WTC11 (cell line): ENCODE results near the gene SHISA7. TPM values are rescaled to one million over a fixed set of nuclear protein-coding genes. Genes with fewer than 3 reads are reported as not detected.

Source experiments
- AR ChIP-seq: fragments of 250-450 bp; sonication (Bioruptor Pico); IDR thresholded peaks from 2 replicates; pipeline ENCODE4 v1.9.0; 2021; ENCODE audit warnings: mild to moderate bottlenecking
- ARID4B ChIP-seq: sonication (generic); formaldehyde crosslinking; IDR thresholded peaks from 2 replicates; pipeline ENCODE4 v1.8.0; 2023; ENCODE audit warnings: missing genetic modification reagents, mild to moderate bottlenecking, borderline replicate concordance
- ELF4 ChIP-seq: sonication (generic); formaldehyde crosslinking; IDR thresholded peaks from 2 replicates; pipeline ENCODE4 v1.8.1; 2022; ENCODE audit warnings: low read depth, mild to moderate bottlenecking, moderate library complexity, missing genetic modification reagents
- ETV6 ChIP-seq: sonication (generic); formaldehyde crosslinking; IDR thresholded peaks from 2 replicates; pipeline ENCODE4 v1.8.1; 2022; ENCODE audit warnings: mild to moderate bottlenecking, missing genetic modification reagents
- FOXJ3 ChIP-seq: sonication (generic); formaldehyde crosslinking; IDR thresholded peaks from 2 replicates; pipeline ENCODE4 v1.9.0; 2021; ENCODE audit warnings: missing genetic modification reagents, mild to moderate bottlenecking, borderline replicate concordance
- FOXK1 ChIP-seq: sonication (generic); formaldehyde crosslinking; IDR thresholded peaks from 2 replicates; pipeline ENCODE4 v1.8.0; 2022; ENCODE audit warnings: mild to moderate bottlenecking, moderate library complexity, missing genetic modification reagents
- FOXP1 ChIP-seq: sonication (generic); formaldehyde crosslinking; IDR thresholded peaks from 2 replicates; pipeline ENCODE4 v1.8.0; 2022; ENCODE audit warnings: missing genetic modification reagents, mild to moderate bottlenecking, moderate library complexity, borderline replicate concordance
- NFYB ChIP-seq: sonication (generic); formaldehyde crosslinking; conservative IDR thresholded peaks from 2 replicates; pipeline ENCODE4 v1.8.0; 2022; ENCODE audit warnings: low read depth, missing genetic modification reagents
- NR2C2 ChIP-seq: sonication (generic); formaldehyde crosslinking; IDR thresholded peaks from 2 replicates; pipeline ENCODE4 v1.8.0; 2022; ENCODE audit warnings: mild to moderate bottlenecking, missing genetic modification reagents
- TEAD1 ChIP-seq: sonication (generic); formaldehyde crosslinking; IDR thresholded peaks from 2 replicates; pipeline ENCODE4 v1.8.0; 2022; ENCODE audit warnings: mild to moderate bottlenecking, missing genetic modification reagents
- TP53 ChIP-seq: sonication (generic); formaldehyde crosslinking; IDR thresholded peaks from 2 replicates; pipeline ENCODE4 v1.8.1; 2023; ENCODE audit warnings: mild to moderate bottlenecking, missing genetic modification reagents
- ZNF232 ChIP-seq: sonication (generic); formaldehyde crosslinking; IDR thresholded peaks from 2 replicates; pipeline ENCODE4 v1.8.0; 2022; ENCODE audit warnings: mild to moderate bottlenecking, missing genetic modification reagents
- ZNF281 ChIP-seq: sonication (generic); formaldehyde crosslinking; IDR thresholded peaks from 2 replicates; pipeline ENCODE4 v1.8.0; 2023; ENCODE audit warnings: mild to moderate bottlenecking, missing genetic modification reagents
- ZNF532 ChIP-seq: fragments of 250-450 bp; sonication (Bioruptor Pico); IDR thresholded peaks from 2 replicates; pipeline ENCODE4 v1.9.0; 2021; ENCODE audit warnings: mild to moderate bottlenecking, borderline replicate concordance
- total RNA-seq: library from RNA; stranded (reverse); gene quantifications from 3 replicates; pipeline ENCODE4 v1.2.3, GENCODE V29; 2021
- TF ChIP-seq, protein P1 (sequence below): sonication (generic); formaldehyde crosslinking; IDR thresholded peaks from 2 replicates; pipeline ENCODE4 v1.8.1; 2023; ENCODE audit warnings: mild to moderate bottlenecking, moderate library complexity, missing genetic modification reagents
- TF ChIP-seq, protein P2 (sequence below): sonication (generic); formaldehyde crosslinking; IDR thresholded peaks from 2 replicates; pipeline ENCODE4 v1.8.0; 2023; ENCODE audit warnings: missing genetic modification reagents
- TF ChIP-seq, protein P3 (sequence below): sonication (generic); formaldehyde crosslinking; IDR thresholded peaks from 2 replicates; pipeline ENCODE4 v1.8.1; 2022; ENCODE audit warnings: missing genetic modification reagents, borderline replicate concordance
- TF ChIP-seq, protein P4 (sequence below): sonication (generic); formaldehyde crosslinking; IDR thresholded peaks from 2 replicates; pipeline ENCODE4 v1.8.1; 2022; ENCODE audit warnings: mild to moderate bottlenecking, missing genetic modification reagents, moderate library complexity, borderline replicate concordance

The SHISA7 gene
- total RNA-seq, 1 experiment from 2014 or later: 0.79 TPM

DNA sequence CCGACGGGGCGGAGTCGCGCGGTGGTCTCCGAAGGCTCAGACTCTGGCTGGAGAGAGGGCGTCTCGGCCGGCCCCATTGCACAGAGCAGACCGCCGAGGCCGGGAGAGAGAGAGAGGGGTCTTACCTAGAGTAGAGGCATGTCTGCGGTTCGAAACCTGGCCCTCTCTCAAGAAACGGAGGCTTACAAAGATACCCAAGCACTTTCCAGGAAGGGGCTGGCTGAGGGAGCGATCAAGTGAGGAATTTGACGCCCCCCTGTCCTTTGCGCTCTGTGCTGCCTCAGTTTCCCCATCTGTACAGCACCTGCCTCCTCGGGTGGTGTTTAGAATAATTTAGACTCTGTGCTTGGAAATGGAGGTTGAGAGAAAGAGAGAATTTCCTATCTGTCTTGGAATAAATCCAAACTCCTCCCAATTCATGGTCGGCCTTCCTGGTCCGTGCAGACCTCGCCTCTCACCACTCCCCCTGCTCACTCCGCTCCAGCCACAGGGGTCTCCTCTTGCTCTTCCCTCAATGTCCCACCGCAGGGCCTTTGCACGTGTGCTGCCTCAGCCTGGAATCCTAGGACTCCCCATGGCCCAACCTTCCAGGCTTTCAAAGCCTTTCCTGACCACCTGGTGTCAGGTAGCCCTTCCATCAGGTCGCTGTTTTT lies 19.0 kb upstream of the SHISA7 start (continued):
- TF ChIP-seq ZNF232 (CRISPR knock-in tag): no peak
- TF ChIP-seq NR2C2: no peak
- TF ChIP-seq ZNF532 (CRISPR knock-in tag): no peak
- no peak for TF ChIP-seq ELF4
- TF ChIP-seq FOXK1 (CRISPR knock-in tag): no peak
- TF ChIP-seq ETV6 (CRISPR knock-in tag): no peak
- TF ChIP-seq FOXP1 (CRISPR knock-in tag): no peak
- TF ChIP-seq, protein P1, sequence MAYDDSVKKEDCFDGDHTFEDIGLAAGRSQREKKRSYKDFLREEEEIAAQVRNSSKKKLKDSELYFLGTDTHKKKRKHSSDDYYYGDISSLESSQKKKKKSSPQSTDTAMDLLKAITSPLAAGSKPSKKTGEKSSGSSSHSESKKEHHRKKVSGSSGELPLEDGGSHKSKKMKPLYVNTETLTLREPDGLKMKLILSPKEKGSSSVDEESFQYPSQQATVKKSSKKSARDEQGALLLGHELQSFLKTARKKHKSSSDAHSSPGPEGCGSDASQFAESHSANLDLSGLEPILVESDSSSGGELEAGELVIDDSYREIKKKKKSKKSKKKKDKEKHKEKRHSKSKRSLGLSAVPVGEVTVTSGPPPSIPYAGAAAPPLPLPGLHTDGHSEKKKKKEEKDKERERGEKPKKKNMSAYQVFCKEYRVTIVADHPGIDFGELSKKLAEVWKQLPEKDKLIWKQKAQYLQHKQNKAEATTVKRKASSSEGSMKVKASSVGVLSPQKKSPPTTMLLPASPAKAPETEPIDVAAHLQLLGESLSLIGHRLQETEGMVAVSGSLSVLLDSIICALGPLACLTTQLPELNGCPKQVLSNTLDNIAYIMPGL (CRISPR knock-in tag): no peak
- 0 out of 2 replicates have a peak, but pooled peaks have one; percentile 7 for TF ChIP-seq TEAD1 (CRISPR knock-in tag)
- TF ChIP-seq, protein P2, sequence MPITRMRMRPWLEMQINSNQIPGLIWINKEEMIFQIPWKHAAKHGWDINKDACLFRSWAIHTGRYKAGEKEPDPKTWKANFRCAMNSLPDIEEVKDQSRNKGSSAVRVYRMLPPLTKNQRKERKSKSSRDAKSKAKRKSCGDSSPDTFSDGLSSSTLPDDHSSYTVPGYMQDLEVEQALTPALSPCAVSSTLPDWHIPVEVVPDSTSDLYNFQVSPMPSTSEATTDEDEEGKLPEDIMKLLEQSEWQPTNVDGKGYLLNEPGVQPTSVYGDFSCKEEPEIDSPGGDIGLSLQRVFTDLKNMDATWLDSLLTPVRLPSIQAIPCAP (CRISPR knock-in tag): no peak
- TF ChIP-seq NFYB (CRISPR knock-in tag): peak; percentile 29; the same call in 1 of the 2 replicates
- TF ChIP-seq, protein P3, sequence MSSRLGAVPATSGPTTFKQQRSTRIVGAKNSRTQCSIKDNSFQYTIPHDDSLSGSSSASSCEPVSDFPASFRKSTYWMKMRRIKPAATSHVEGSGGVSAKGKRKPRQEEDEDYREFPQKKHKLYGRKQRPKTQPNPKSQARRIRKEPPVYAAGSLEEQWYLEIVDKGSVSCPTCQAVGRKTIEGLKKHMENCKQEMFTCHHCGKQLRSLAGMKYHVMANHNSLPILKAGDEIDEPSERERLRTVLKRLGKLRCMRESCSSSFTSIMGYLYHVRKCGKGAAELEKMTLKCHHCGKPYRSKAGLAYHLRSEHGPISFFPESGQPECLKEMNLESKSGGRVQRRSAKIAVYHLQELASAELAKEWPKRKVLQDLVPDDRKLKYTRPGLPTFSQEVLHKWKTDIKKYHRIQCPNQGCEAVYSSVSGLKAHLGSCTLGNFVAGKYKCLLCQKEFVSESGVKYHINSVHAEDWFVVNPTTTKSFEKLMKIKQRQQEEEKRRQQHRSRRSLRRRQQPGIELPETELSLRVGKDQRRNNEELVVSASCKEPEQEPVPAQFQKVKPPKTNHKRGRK (CRISPR knock-in tag): no peak
- TF ChIP-seq, protein P4, sequence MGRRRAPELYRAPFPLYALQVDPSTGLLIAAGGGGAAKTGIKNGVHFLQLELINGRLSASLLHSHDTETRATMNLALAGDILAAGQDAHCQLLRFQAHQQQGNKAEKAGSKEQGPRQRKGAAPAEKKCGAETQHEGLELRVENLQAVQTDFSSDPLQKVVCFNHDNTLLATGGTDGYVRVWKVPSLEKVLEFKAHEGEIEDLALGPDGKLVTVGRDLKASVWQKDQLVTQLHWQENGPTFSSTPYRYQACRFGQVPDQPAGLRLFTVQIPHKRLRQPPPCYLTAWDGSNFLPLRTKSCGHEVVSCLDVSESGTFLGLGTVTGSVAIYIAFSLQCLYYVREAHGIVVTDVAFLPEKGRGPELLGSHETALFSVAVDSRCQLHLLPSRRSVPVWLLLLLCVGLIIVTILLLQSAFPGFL: no peak
- TF ChIP-seq ZNF281: no peak
- TF ChIP-seq TP53 (CRISPR knock-in tag): no peak
- no peak for TF ChIP-seq FOXJ3
- no peak for TF ChIP-seq AR (CRISPR knock-in tag)
- TF ChIP-seq ARID4B (CRISPR knock-in tag): no peak
